CD4-positive, alpha-beta T cell treated with Interleukin-6 for 4 hours (primary cell): Measurements from ENCODE around the gene DOCK2.

Source experiments
- DNase-seq: peaks from one replicate; pipeline ENCODE4 v3.0.0-alpha.2; 2020; ENCODE audit warnings: mixed read lengths

Gene DOCK2

DNA sequence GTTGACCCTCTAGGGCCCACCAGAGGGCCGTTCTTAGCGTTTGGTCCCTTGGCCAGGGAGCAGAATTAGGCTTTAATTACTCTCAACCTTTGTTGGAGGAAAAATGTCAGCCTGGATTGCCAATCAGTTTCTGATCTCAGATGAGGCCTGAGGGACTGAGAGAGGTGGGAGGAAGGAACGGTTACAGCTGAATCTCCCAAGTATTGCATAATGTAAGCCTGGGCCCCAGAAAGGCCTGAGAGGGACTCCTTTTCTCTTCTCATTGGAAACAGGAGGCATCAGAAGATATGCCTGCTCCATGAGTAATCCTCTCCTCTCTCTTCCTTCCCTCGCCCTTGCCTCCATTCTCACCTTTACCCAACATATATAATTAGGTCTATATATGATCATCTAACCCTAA lies 237.5 kb downstream of the DOCK2 start:
- DNase-seq = no peak

DNA sequence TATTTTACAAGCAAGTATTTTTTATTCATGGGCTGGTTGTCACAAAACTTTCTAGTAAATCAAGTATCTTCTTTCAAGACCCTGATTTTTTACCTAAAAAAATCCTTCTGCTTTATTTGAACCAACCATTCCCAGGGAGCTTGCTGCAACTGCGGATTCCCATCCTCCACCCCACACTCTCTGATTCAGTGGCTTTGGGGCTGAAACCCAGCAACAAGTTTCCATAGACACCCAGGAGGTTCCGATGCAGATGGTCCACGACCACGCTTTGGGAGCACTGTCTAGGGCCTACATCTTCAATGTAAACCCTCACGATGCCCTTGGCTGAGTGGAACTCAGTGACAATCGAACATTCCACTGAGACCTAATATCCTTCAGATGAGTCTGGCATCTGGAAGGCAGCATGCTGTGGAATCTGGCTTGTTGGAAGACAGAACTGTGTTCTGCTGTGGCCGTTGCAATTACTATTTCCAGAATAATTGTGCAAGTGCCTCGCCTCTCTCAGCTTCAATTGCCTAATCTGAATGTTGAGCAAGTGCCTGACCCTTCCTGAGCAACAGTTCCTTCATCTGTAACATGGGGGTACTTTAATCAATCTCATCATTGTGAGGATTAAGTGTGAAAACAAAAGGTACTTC lies 238.1 kb downstream of the DOCK2 start:
- DNase-seq = no peak

DNA sequence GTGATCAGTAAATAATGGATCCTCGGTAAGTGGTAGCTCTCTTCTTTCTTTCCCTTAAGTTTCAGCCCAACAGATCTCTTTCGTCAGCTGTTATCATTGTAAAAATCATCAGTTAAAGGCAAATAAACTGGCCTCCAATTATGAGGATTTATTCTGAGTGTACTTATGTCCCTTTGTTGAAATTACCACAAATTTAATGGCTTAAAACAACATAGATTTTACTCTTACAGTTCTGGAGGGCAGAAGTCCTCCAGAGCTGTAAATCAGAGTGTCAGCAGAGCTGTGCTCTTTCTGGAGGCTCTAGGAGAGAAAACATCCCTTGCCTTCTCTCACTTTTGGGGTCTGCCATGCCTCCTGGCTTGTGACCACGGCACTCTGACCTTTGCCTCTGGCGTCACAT lies 238.7 kb downstream of the DOCK2 start:
- DNase-seq = no peak

DNA sequence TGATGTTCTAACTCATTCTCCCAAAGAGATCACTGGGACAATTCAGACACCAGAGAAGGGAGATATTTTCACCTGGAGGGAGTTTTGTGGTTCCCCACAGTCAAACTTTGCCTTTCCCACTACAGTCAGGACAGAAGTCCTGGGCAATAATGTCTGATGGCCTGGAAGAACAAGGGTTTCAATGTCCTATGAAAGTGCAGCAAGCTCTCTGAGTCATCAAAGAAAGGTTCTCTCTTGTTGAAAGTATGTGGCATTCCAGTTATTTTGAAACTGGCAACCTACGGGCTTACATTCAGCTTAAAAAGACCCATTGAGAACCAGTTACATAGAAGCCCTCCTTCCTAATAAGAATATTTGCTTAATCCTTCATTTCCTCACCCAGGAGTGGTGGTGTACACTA lies 239.3 kb downstream of the DOCK2 start:
- no peak for DNase-seq

DNA sequence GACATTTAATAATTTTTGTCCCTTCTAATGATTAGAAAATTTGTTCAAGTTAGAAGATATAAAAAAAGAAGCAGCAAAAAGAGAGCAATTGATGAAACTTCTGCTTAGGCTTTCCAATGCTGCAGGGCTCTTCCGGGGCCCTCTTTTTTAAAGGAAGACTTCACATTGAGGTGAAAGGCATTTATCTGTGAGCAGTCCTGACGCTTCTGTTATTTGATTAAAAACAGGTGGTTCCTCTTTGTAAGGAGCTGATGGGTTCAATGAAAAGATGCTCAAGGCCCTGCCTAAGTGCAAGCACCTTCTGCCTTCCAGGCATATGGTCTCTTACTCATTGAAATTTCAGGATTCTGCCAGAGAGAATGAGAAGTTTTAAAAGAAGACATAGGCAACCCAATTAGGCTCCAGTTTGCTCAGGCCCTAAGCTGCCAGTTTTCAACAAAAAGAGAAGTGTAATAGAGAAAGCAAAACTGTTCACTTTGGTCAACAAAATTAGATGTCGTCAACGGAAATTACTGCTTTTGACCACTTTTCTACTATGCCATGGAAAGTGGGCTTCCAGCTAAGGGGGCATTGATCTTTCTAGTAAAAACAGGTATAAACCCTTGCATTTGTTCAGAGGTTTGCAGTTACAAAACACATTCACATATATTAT lies 243.1 kb downstream of the DOCK2 start:
- no peak for DNase-seq

DNA sequence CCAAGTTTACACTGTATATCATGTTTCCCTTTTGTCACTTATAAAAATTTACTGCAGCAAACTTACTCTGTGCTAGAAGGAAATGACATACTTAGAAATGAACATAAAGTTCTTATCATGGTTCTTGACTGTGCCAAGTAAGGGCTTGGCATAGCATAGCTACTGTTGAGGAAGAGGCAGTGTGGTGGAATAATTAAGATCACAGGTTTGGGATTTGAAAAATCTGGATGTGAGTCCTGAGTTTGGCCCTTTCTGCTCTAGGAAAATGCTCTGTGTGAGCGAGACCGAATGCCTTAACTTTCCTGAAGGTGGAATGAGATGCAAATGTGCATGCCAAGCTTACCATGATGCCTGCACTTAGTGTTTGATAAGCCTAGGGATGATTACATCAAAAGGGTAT lies 243.7 kb downstream of the DOCK2 start:
- no peak for DNase-seq

DNA sequence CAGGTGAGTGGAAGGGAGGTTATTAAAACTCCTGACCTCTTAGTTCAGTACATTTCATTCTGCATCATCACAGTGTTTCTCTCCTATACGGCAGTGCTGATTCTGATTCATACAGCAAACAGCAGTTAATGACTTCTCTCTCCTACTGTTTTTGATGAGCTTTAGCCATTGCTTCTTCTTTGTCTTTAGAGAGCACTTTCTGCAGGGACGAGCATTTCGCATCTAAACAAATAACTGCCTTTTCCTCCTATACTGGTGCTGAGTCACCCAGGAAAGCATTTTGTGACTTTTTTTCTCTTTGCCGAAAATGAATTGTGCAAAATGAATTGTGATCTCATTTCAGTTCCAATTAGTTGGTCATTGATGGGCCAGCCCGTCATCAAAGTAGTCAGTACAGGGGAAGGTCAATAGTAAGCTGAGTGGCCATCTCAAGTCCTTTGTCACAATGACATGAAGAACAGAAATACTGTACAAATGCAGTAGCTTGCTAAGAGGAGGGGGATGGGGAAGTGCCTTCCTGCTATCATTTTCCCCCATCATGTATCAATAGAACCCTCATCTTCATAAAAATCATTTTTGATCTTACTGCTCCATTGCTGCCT lies 244.7 kb downstream of the DOCK2 start:
- DNase-seq = no peak

DNA sequence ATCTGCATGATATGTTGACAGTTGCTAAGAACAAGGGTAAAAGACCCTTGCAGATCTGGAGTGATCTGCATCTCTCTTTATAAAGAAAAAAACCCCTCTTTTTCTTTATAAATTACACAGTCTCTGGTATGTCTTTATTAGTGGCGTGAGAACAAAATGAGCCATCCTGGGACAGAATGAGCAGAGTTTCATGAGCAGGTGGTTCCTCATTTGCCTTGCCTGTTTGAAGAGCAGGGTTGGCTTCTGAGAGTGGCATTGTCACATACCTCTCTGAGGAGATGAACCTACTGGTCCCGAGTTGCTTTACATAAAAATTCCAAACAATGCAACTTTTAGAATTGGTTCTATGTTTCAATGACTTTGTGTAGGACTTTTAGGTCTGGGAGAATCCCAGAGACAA lies 249.0 kb downstream of the DOCK2 start:
- no peak for DNase-seq

DNA sequence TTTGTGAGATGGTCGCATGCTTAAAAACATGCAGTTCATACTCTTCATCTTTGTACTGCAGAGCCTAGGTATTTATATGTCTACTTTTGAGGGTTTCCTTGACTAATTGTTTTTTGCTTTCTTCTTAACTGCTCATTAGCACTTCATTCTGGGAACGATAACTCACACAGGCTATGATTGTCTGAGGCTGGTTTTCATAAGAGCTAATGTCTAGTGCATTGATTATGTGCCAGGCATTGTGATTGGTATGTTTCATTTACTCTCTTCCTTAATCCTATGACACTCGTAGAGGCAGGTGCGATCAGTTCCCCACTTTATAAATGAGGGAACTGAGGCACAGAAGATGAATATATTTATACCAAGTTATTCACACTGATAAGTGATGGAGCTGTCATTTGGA lies 249.6 kb downstream of the DOCK2 start:
- no peak for DNase-seq

DNA sequence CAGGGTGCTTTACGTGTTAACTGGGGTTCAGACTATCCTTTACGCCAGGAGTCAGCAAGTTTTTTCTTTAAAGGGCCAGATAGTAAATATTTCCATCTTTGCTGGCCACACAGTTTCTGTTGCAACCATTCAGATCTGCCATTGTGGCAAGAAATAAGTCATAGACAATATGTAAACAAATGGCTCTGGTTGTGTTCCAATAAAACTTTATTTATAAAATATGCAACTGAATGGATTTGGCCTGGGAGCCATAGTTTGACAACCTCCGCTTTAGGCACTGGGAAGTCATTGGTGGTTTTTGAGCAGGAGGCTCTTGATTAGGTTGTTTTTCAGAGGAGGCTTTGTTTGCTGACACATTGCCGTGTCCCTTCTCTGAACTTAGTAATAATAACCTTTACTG lies 252.5 kb downstream of the DOCK2 start:
- DNase-seq = no peak

DNA sequence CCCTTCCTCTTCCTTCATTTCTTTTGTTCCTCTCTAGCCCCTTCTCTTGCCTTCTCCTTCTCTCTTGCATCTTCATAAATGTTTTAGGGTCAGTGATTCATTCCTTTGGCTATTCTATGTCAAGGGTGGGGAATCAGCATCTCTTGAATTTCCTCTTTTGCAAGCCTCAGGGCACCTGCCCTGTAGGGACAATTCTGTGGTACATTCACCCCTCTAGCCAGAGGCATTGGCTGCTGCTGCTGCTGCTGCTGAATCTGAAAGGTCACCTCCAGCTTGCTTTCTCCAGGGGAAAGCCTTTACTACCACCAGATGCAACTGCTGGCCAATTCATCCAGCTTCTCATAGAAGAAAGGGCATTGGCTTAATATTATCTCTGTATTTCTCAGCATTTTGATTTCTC lies 255.9 kb downstream of the DOCK2 start:
- no peak for DNase-seq

DNA sequence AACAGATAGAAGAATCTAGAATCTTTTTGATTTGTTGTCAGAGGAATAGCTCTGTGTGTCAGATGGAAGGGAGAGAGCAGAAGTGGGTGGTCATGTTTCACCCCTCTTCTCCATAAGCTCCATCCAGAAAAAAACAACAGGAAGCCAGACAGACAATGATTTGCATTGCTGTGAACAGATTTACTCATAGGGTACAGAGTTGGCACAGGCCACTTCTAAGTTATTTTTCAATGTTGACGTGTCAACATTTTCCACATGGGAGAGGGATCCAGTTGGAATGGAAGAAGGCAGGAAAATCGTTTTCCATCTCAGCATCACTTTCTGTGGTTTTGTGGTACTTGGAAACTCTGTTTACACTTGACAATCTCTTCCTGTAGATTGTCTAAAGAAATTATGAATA lies 256.5 kb downstream of the DOCK2 start:
- DNase-seq = no peak

DNA sequence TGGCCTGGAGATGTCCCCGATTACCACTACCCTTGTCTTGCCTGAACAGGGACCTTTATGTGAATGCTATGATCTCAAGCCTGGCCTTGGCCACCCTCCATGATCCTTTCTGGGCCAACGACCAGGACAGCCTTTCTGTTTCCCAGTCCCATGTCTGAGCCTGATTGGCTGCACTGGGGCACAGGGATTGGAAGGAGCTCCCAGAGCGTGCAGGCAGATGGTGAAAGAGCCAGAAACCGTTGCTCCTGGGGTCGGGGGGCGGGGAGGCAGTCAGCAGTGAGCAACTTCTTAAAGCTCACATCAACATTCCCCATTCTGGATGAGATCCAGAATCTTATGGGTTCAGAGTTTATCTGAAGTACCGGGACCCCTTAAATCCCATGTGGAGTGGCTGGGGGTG lies 258.9 kb downstream of the DOCK2 start:
- DNase-seq = no peak

DNA sequence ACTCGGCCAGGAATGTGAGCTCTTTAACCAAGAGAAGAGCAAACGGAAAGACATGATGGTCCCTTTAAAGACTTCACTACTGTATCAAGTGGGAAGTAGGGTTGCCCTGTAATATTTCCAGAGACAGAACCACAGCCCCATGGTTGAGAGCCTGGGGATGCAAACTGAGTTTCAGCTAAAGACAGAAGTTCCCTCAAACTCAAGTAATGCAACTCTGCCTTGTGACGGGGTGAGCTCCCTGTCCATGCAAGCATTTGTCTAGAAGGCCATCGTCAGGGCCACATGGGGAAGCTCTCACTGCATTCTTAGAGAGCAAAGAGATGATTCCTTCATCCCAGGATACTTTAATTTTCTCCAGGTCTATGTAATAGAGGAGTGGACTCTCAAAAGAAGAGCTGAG lies 260.4 kb downstream of the DOCK2 start:
- DNase-seq = no peak

DNA sequence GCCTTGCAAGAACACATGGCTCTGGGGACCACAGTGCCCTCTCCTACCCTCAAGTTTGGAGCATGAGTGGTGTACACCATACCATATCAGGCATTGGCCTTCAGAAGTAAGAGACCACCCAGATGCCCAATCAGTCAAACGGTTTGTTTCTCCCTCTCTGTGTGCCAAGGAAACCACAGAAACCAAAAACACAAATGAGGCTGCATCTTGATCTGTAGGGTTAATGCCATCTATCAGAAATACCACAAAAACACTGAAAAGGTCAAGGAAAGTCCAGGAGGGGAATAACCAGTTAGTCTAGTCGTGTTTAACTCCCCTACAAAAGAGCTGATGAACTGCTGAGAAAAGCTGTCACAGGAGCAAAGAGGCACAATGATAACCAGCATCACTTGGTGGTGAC lies 264.8 kb downstream of the DOCK2 start:
- no peak for DNase-seq

DNA sequence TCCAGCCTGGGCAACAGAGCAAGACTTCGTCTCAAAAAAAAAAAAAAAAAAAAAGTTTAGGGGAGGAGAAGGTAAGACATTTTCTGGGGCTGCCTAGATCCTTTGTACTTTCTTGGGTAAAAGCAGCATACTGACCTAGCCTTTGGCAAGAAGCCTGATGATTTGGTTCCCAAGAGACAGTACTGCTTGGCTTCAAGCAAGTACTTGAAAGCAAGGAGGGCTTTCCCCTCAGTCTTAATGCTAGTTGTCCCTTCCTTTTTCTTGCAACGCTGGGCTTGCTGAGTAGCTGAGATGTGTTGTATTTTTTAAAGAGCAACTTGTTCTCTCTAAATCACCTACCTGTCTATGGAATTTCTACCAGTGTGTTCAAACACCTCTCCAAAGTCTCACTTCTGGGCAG lies 267.0 kb downstream of the DOCK2 start:
- DNase-seq = no peak

DNA sequence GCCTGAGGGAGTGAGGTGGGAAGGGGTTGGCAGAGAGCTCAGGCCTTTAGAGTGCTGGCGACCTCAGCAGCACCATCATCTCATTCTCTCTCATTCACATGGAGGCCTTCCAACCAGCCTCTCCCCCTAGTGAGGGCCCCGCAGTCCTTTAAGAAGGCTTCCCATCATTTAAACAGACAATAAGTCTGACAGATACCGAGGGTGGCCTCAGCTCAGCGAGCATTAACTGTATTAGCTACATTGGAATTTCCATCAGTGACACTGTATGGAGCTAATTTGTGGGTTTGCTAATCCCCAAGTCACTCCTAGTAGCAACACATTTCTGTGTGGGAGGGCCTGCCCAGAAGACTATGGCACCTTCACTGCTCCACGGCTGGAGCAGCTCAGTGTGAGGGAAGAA lies 267.4 kb downstream of the DOCK2 start:
- DNase-seq = no peak

DNA sequence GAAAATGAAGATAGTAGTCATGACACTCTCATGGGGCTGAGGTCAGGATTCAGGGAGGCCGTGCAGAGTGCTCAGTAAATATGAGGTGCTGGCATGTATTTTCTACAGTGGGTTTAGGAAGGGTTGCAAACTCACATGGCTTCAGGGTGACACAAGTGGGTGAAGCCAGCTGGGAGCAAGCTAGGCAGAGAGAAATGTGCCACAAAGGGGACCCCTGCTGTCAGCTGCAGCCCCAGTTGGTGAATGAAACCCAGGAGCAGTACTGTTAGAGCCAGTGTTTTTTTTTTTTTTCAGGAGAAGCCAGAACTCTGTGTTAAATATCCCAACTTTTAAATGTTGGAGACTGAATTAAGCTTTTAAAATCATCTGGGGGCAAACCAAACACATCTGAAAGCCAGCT lies 267.9 kb downstream of the DOCK2 start:
- no peak for DNase-seq

DNA sequence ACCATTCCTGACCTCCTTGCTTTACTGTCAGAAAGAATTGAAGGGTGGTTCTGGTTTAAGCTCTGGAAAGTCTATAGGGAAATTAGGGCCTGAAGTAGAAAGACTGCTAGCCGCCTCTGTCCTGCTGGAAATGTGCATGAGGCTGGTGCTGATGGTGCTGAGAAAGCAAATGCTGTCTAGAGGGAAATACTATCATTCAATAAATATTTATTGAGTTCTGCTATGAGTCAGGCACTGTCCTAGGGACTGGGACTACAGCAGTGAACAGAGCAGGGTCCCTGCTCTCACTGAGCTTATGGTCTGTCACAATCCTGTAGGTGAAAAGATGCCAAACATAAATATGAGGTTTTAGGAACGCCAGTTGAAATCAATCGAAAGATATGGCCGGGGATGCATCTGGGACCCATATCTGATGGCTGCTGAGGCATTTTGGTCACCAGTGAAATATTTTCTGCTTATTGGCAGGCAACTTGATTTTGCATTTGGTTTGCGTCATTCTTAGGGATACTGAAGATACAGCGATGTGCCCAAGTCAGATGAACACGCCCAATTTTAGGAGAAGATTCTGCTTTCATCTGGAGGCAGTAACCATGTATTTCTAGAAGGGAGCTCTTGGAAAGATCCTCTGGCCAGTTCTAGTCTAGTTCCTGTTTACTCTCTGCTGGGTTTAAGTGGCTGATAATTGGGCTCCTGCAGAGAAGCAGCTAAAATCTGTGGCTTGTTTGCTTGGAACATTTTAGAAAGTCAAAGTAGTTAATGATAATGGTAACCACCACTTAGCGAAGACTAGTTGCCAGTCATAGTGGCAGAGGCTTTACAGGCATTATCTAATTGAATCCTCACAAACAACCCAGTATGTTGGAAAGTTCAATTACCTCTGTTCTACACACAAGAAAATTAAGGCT lies 269.9 kb downstream of the DOCK2 start:
- DNase-seq = no peak

DNA sequence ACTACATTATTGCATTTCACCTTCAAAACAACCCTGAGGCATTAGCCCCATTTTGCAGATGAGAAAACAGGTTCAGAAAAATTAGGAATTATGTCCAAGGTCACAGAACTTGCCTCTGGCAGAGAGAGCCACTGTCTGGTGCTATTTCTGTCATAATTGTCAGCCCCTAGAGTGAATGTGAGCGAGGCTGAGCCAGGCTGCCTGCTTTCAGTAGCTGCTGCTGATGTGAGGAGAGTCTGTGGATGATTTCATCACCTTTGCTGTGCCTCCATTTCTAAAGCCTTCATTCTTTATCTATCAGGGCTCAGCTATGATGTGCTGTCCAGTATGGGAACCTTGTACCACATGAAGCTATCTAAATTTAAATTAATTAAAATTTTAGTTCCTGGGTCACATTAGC lies 271.8 kb downstream of the DOCK2 start:
- no peak for DNase-seq

DNA sequence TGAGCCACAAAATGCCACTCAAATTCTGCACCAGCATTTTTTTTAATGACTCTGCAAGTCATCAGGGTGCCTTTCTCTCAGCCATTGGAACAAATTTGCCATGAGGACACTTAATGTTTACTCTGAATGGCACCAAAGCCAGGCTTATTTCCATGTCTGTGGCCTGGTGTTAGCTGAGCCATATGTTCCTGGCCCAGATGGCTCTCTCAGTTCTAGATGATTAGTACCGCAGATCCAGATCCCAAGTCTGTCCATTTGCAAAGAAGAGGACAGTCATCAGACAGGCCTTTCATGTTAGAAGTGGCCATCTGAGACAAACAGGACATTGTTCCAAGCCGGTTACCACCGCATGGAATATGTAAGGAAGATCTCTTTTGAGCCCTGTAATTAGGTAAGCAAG lies 272.9 kb downstream of the DOCK2 start:
- DNase-seq = no peak

DNA sequence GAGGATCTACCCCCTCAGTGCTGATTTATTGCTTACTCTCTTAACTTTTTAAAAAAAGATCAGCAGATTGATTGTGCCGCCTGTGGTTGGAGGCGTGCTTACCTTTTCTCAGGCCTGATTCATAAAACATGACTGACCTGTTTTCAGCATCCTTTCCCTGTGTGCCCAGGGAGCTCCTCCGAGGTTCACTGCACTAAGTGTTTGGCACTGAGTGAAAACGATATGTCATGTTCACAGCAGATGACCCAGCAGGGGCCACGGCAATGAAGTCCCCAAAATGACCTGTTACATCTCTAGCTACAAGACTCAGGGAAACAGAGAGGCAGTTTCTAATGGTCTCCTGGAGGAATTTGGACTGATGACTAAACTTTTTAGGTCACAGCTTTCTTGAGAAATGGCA lies 273.3 kb downstream of the DOCK2 start:
- no peak for DNase-seq

DNA sequence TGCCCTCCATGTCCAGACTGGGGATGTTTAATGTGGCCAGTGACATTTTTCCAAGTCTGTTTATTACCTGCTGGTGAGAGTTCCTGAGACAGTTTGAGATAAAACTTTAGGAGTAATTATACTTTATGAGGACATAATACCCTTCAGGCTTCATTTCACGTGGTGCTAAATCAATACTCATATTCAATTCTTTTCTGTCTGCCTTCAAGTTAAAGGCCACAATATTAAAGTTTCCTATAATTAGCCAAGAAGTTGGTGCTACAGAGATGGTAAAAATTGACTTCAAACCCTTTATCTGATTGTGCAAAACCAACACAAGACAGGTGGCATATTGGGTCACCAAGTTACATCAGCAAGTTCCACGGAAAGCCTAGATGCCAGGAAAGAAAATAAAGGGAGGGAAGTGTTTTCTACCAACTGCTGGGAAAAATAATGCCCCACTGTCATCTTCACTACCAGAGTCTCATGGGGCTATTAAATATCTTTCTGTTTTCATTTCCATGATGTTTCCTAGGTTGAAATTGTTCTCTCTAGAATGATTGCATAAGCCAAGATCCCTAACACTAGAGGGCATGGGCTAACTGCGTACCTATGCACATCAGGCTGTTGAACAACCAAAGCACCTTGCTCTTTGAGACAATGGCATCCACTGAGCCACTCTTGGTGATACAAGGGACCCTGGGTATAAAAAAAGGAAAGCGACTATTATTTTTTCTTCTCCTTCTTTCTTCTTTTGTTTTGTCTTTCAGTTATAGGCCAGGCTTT lies 274.6 kb downstream of the DOCK2 start:
- no peak for DNase-seq
